Stimulated activated CD8-positive, alpha-beta memory T cell treated with anti-CD3 and anti-CD28 coated beads, Interleukin-15, amount 100 ng/mL, for 24 hours (primary cell): ENCODE results near the gene ISG20L2.

Experiments
- DNase-seq: peaks from one replicate; pipeline ENCODE4 v3.0.0-alpha.2; 2020; ENCODE audit warnings: low read depth

The ISG20L2 gene

DNA sequence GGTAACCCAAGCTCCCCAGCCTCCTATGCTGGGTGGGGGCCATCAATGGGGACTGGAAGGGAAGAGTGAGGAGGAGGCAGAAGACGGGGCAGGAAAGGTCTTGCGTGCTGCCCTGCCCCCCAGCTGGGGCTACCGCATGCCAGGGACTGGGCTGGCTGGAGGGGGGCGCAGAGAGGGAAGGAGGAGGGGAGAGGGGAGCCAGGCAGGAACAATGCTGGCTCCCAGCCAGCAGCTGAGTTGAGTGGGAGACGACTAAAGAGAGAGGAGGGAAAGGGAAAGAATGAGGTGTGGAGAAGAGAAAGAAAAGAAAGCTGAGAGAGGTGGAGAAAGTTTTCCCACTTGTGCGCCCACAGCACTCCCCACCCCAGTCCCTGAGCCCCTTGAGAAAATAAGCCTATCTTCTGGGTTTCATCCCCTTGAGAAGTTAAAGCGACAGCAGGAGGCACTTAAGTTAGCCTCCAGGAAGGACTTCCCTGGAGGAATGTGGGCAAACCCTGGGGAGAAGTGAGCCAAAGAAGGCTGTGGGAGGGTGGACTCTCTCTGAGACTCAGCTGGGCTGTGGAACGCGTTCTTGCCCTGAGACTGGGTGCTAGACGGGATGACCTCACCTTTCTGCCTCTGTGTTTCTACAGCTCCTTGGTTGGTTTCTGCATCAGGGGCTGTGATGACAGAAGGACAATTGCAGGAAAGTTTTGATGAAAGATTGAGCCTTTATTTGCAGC is 38.5 kb downstream of the ISG20L2 start:
- no peak for DNase-seq

DNA sequence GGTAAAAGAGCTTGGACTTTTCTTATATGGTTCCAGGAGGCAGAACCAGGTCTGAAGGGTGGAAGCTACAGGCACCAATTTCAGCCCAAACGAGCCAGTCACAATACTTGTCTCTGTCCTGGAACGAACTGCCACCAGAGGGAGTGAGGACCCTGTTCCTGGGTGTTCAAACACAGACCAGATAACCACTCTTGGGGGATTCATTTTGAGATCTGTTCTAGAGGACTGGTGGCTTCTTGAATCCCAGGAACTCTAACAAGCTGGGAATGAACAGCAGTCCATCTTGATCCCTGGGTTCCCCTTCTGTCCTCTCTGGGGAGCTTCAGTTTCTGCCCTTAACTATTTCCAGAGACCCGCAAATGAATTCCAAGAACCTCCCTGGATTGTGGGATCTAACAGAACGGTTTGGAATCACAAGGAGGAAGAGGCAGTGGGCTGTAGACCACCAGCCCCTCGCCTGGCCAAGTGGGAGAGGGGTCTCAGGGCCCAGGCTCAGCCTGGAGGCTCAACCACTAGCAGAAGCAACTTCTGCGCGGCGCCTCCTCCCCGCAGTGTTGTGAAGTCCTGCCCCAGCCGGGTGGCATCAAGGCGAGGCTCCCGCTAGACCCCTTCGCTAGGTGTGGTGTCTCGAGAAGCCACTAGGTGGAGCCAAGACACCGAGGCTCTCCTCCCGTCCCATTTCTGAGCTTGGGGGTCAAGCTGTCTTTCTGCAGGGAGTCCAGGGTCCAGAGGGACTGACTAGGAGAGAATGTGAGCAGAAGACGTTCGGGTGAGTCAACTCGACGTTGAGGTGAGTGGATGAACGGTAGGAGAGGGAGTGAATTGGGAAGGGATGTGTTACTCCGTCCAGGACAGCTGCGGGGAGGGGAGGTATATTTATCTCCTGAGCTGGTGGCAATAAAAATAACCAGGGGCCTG is 39.3 kb downstream of the ISG20L2 start:
- DNase-seq: peak; percentile 31

DNA sequence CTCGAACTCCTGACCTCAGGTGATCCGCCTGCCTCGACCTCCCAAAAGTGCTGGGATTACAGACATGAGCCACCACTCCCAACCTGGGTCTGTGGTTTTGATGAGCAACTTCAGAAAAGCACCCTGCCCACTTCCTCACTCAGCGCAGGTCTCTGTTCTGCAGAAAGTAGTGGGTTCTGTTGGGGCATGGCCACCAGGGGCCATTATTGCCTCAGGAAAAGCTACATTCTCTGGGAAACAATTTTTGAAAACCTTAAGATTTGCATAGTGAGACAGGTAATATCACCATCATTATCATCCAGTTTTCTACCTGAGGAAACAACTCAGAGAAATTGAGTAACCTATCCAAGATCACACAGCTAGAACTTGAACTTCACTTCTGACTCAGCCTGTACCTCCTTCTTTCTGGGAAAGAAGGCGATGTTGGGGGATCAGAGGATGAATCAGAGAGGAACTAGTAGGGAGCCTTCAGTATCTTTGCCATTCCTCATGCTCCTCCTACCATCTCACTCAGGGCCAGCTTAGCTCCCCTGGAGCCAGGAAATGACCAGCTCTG is 44.3 kb downstream of the ISG20L2 start:
- DNase-seq: no peak

DNA sequence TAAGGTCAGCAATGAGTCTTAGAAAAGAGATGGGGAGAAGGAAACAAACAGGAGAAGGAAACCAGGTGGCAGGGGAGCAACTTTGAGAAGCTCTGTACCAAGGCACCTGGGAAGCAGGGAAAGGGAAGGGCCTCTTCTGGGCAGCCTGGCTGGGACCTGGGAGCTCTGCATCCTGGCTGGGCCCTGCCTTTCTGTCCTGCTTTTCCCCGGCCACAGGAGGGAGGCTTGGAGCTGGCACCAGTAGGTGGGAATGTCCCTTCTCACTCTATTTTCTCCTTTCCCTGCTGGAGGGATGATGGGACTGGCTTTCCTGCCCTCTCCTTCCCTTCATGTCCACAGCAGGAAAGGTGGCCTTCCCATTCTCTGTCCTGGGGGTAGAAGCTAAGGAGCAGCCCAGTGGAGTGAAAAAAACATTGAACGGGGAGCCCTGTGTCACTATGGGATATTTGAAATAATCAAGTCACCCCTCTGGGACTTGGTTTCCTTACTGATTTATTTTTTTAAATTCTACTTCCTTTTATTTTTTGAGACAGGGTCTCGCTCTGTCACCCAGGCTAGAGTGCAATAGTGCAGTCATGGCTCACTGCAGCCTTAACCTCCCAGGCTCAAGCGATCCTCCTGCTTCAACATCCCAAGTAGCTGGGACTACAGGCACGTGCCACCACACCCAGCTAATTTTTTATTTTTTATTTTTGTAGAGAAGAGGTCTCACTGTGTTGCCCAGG is 46.2 kb downstream of the ISG20L2 start:
- no peak for DNase-seq

DNA sequence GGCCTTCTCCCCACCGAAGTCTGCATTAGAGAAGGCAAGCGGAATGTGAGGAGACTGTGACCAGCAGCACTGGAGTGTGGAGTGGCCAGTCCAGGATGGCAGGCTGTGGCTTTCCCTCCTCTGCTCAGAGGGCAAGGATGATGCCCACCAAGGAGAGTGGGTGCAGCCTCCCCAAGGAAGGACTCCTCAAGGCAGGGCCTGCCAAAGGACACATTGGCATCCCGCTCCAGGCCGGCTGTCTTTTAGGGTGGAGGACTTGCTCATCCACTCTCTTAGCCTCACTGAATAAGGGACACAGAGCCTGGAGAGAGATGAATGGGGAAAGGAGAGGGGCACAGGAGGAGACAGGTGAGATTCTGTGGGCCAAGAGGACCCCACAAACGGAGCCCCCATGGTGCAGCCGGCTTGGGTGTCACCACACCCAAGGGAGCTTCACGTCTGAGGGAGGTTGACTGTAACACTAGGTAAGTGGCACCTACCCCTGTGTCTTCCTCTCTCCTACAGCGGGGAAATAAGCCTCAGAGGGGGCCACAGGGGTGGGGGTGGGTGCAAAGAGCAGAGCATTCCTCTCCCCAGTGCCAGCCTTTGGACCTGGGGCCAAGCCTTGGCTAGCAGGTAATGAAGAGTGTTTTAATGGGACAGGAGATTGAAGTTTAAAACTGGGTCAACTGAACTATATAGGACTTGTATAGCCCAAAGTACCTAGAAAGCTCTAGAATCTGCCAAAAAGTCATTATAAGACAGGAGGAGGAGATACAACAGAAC is 47.2 kb downstream of the ISG20L2 start:
- DNase-seq: no peak

DNA sequence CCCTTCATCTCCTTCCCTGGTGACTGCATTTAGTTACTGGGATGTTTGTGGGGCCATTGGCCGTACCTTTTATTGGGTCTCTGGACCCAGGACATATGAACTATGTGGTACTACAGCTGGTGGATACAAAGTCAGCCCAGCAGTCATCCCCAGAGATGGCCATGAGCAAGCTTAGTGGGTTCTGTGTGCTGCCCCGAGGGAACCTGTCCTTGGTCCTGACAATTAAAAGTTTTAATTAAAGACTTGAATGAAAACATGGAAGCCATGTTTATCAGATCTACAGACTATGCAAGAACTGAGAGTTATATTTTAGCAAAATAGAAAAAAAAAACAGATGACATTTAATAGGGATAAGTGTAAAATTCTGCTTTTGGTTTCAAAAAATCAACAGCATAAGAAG is 48.5 kb downstream of the ISG20L2 start:
- no peak for DNase-seq

DNA sequence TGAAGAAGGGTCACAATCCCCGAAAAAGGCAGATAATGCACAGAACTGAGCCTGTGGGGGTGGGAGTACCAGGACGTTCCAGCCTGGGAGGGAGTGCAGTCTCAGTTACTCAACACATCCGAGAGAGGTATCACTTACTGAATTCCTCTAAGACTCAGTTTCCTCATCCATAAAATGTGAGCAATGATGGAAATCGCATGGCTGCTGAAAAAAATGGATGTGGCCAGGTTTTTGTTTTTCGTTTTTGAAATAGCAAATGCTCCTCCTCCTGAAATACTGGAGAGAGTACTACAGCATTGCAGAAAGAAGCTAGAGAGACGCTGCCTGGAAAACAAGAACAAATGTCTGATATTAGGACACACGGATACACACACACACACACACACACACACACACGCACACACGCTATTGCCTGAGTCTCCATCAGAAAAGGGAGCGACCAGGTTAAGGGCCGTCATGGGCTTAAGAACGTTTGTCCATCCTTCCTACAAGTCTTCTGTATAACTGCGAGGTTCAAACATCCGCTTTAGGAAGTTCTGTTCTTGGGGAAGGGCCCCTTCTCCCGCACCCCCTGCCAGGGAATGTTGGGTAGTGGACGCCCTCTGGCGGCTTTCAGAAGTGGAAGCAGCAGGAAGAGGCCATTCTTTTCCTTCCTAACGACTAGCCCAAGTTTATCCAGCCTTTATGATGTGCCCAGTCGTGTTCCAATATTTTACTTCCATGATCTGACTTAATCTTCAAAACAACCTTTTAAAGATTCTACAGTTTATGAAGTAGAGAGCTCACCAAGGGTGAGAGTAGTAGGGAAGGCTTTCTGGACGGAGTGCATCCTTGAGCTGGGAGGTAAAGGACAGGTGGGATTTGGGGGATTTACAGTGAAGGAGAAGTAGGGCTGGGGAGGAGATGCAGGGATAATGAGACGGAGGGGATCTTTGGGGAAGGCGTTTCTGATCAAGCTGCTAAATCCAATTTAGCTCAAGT is 50.7 kb downstream of the ISG20L2 start:
- no peak for DNase-seq

DNA sequence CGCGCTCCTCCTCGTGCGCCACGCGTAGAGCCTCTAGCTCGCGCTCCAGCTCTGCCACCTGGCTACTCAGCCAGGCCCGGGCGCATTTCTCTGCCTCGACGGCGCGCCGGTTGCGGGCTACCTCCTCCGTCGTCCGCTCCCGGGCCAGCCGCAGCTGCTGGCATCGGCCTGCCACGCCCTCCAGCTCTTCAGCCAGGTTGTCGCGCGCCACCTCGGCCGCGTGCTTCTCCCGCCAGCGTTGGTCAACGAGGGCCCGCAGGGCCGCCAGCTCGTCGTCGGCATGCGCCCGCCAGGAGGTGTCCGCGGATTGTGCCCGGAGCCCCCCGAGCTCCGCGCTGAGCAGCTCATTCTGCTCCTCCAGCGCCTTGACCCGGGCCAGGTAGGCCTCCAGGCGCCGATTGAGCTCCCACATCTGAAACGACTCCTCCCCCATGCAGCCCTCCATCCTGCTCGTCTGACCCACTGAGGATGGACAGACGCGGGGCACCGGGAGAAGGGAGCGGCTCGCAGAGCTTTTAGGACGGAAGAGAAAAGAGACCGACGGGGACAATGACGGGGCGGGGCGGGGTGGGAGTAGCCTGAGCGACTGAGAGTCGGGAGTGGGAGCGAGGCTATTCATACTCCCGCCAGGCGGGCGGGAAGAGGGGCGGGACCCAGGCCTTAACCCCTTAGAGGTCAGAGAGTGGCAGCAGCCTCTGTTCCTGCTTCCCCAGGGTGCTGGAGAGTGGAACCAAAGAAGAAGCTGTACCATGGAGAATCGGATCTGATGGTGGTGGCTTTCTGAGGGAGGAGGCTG is 51.5 kb downstream of the ISG20L2 start, which contains the start of gene NES:
NES (minus strand) TSS at position 588 of the 796 bp plus-strand sequence; CDS start at position 445, 143 bp downstream.
- no peak for DNase-seq

DNA sequence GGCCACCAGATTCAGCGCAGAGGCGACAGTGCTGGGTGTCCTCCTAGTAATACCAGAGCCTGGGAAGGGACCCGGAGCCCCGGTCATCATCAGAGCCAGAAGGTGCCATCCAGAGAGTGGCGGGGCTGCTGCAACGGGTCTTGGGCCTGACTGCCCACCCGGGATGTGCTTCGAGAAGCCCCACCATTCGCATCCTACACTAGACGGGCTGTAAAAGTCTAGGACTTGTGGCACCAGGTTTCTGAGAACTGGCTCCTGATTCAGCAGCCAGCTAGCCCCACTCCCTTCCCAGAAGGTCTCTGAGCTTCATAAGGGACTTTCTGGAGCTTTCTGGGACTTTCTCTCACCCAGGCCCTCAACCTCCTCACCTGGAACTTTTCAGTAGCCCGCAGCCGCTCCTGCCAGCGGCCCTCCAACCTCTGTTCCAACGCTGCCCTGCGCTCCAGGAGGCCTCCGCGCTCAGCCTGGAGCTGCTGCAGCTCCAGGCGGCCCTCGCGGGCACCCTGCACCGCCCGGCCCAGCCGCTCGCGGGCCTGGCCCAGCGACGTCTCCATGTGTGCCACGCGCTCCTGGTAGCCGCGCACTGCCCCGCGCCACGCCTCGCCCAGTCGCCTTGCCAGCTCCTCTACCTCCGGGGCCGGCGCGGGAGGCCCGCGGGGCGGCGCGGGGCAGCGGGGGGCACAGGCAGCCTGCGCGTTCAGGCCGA is 52.3 kb downstream of the ISG20L2 start:
- no peak for DNase-seq

DNA sequence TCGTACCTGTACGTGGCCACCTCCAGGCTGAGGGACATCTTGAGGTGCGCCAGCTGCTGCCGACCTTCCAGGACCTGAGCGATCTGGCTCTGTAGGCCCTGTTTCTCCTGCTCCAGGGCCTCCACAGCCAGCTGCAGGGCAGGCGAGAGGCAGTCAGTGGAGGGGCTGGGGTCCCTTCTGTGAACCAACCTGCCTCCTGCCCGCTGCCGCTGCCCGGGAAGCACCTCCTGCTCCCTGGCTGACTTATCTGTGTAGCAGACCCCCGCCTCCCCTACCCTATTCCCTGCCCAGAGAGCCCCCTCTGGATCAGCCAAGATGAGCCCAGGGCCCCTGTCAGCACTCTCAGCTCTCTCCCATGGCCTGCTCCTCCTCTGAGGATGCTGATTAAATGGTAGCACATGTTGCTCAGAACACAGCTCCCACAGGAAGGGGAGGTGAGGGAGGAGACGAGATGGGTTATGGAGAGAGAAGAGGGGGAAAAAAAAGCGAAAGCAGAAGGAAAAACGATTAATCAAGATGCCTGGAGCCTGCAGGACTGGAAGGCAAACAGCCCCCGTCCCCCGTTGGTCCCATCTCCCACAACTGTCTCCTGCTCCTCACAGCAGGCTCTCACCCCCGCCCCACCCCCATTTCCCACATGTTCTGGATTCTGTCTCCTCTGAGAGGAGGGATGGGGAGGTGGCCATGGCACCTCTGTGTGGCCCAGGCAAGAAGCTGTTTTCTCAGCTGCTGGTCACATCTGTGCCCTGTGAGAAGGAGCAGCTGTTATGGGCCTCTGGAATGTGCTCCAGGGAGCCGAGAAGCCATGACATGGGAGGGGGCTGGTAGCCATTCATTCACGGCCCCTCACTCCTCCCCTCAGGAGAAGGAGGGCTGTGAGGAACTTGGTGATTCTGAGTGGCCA is 53.1 kb downstream of the ISG20L2 start:
- DNase-seq: no peak

DNA sequence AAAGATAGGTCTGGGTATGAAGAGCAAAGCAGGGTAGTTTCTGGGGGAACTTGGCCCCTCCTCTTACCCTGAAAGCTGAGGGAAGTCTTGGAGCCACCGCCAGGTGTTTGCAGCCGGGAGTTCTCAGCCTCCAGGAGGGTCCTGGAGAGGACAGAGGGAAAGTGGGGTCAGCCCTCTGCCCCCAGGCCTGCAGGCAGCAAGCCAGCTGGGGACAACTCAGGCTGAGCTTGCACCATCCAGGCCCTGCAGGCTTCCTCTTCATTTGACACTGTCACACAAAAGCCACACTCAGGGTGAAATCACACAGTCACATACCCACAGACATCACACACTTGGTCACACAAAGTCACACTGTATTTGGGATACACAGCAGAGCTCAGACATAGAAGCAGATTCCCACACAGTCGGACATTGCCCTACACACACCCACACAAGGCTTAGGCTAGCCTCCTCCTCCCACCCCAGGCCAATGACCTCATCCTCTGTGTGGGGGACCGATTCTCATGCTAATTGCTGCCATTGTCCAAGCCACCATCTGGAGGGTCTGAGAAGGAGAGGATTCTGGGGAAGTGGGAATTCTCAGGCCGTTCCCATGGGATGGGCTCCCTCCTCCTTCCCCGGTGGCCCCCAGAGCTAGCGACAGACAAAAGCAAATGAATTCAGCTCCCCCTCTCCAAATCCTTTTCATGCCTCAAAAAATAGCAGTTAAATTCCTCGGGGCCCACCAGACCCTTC is 55.0 kb downstream of the ISG20L2 start:
- no peak for DNase-seq
